Umbilical cord (tissue), 2 donors: ENCODE data around the gene CCDC149. TPM values are rescaled to one million over a fixed set of nuclear protein-coding genes. Genes with fewer than 3 reads are reported as not detected.

ENCODE experiments used
- DNase-seq: peaks from one replicate; pipeline ENCODE4 v3.0.0-alpha.2; 2015; ENCODE audit warnings: low spot score
- total RNA-seq: library from RNA; depleted of rRNA; stranded (reverse); fragments of >200 nt; gene quantifications from one replicate; pipeline ENCODE4 v1.2.3, GENCODE V29; 2014; ENCODE audit warnings: low replicate concordance; ENCODE audit not compliant: insufficient read depth

CCDC149 gene
- total RNA-seq: 17.8 TPM

DNA sequence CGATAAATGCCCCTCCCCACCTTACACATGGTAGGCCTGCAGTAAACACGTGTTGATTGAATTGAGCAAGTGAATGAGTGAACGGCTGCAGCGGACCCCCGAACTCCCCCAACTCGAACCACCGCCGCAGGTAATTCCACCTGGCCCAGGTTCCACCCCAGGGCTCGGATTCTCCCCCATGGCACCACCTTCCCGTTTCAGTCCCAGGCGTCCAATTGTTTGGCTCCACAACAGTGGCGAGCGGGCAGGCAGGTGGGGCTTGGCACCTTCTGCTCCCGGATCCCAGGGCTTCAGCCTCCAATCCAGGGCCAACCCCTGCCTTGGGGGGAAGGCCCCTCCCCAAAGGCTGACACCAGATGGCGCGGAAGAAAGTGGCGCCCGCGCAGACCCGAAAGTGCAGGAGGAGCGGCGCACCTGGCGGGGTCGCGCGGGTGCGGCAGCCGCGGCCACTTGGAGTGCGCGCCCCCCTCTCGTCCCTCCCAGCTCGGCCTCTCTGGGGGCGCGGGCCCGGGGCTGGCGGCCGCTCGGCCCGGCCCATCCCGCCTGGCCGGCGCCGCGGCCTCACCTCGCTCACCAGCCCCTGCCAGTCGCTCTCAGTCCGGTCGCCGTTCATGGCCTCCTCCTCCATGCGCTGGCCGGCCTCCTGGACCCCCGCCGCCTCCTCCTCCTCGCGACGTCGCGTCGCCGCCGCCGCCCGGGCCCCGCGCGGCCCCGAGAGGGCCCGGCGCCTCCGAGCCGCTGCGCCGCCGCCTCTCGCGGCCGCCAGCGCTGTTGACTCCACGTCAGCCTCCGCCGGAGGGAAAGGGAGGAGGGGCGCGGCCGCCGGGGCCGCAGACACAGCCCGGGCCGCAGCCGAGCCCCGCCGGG is at the start of gene CCDC149:
CCDC149 (minus strand) TSS at position 791 of the 867 bp plus-strand sequence; CDS start at position 613, 178 bp downstream.
- DNase-seq: peak; percentile 63

DNA sequence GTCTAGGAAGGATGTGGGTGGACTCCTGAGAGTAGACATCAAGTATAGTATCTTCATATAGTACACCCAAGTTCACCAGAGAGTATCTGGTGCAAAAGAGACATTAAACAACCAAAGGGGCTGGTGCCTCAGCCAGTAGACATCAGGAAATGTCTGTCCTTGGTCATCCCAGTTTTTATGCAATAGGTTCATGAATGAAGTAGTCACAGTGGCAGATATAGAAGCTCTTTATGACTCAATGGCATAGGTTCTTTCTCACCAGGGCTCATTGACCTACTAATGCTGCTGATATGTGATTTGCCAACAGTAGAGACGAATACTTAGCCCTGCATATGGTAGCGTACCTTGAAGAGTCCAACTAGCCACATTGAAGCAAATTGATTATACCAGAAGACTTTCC is 45.0 kb upstream of the CCDC149 start:
- no peak for DNase-seq

DNA sequence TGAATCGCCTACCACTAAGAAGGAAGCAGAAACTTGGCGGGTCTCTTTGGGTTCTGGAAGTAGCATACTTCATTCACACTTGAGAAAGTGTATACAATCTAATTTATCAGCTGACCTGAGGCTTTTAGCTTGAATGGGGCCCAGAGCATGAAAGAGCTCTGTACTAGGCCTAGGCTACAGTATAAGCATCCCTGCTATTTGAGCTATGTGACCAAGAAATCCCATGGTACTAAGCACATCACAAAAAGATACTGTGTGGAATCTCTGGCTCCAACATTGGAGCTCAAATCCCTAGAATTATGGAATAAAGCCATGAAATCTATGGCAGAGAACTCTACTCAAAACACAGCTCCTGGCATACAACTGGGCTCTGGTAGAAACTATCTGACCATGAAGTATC is 43.9 kb upstream of the CCDC149 start:
- DNase-seq: peak; percentile 22

DNA sequence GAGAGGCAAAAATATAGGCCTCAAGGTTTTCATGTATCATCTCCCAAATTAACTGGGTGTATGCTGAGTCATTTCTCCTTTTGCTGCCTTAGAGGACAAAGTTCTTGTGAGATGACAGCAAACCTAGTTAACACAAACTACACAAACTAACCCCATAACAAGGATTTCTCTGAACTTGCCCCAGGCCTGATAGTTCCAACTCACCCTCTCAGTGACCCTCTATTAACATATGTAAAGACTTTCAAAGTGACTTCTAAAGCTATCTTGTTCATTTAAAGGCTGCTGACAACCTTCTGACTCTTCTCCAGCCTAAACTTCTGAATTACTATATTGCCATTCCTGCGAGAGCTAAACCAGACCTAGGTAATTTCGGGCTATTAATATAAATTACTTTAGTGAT is 43.2 kb upstream of the CCDC149 start:
- no peak for DNase-seq

DNA sequence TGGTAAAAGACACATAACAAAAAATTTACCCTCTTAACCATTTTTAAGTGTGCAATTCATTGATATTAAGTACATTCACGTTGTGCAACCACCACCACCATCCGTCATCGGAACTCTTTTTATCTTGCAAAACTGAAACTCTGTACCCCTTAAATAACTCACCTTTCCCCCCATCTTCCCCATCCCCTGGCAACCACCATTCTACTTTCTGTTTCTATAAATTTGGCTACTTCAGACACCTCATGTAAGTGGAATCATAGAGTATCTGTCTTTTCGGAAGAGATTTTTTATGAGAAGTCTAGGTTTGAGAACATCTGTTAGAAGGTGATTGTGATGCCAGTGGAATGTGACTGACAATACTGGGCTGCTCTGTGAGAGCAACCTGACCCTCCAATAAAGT is 39.8 kb upstream of the CCDC149 start:
- no peak for DNase-seq

DNA sequence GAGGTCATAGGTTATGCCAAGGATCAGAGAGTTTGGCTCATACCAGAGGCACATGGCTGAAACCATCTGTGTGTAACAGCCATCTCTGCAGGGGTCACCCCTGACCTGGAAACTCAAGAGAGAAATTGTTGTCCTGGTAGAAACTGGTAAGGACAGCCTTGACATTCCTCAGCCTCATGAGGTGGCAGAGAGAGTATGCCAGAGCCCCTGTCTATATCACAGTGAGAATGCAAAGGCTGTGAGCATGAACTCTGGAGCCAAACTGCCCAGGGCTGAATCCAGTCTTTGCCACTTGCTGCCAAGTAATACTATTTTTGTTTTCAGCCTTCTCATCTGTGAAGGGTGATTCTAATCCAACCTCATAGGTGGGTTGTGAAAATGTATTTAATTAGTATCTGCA is 37.1 kb upstream of the CCDC149 start:
- DNase-seq: no peak

DNA sequence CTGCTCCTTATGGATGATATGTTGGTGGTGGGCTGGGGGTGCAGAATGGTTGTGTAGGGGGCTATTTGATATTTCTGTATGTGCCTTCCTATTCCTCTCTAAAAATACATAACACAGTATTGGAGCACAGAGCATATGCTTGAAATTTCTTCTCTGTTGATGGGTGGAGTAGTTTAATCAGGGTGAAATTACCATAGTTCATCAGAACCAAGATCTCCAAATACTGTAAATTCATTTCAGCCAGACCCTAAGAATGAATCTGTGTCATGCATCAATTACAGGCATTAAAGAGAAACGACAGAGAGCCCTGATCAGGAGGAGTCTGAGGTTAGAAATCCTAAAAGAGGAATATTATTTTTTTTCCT is 25.1 kb upstream of the CCDC149 start:
- DNase-seq: no peak

DNA sequence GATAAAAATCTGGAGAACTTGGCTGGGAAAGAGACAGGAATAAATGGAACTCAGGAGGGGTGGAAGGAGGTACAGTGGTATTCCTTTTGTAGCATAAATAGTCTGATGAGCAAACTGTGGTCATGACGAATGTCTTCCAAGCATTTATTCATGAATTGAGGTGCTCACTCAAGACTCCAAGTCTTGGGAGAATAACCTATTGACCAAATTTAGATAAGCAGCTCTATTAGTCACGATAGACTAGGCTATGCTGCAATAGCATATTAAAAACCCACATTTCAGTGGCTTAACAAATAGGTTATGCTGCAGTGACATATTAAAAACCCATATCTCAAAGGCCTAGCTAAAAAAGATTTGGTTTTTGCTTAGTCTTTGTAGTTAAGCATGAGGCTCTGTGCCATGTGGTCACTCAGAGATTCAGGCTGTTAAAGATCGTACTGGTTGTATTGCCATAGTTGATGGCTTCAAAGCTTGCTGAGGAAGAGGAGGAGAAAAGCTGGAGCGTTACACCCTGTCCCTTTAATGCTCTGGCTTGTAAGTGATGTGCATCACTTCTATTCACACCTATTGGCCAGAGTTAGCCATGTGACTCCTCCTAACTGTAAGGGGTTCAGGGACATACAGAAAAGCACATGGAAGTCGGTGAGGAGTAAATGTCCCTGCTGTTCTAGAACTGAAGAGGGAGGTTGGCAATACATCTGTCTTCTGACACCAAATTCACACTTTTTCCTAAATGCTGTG is 24.5 kb upstream of the CCDC149 start:
- no peak for DNase-seq

DNA sequence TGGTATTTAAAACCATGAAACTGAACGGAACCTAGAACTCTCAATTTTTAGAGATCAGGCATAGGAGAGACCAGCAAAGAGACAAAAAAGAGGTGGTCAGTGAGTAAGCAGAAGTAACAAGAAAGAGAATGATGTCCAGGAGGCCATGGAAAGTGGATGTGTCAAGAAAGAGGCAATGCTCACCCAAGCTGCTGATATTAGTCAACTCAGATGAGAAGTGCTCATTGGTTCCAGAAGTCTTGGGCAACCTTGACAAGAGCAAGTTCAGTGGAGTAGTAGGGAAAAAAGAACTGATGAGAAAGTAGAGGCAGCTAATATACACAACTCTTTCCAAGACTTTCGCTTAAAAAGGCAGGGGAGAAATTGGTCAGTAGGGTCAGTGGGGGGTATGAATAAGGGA is 23.0 kb upstream of the CCDC149 start:
- no peak for DNase-seq

DNA sequence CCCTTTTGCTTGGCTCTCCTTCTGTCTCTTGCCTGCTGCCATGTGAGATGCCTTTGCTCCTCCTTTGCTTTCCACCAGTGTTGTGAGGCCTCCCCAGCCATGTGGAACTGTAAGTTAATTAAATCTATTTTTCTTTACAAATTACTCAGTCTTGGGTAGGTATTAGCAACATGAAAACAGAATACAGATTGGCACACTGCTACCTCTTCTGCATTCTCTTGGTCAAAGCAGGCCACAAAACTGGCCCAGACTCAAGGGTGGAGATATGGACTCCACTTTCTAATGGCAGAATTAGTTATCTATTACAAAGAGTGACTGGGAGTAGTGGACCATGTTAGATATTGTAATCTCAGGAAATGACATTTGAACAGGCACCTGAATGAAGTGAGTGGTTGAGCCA is 21.5 kb upstream of the CCDC149 start:
- DNase-seq: no peak

DNA sequence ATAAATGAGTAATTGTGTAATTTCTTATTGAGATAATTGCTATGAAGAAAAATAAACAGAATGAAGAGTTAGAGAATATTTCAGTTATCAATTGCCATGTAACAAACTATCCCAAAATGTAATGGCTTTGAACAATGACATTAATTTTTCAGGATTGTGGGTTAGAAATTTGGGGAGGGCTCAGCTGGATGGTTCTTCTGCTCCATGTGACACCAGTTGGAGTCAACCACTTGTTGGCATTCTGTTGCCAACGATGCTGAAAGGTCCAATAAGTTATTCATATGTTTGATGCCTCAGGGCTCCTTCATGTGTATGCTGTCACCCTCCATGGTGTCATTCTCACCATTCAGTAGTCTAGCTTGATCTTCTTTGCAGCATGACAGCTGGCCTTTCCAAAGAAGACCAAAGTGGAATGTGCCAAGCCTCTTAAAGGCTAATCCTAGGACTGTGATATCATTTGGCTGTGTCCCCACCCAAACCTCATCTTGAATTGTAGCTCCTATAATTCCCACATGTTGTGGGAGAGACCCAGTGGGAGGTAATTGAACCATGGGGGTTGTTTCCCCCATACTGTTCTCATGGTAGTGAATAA is 20.9 kb upstream of the CCDC149 start:
- DNase-seq: no peak

DNA sequence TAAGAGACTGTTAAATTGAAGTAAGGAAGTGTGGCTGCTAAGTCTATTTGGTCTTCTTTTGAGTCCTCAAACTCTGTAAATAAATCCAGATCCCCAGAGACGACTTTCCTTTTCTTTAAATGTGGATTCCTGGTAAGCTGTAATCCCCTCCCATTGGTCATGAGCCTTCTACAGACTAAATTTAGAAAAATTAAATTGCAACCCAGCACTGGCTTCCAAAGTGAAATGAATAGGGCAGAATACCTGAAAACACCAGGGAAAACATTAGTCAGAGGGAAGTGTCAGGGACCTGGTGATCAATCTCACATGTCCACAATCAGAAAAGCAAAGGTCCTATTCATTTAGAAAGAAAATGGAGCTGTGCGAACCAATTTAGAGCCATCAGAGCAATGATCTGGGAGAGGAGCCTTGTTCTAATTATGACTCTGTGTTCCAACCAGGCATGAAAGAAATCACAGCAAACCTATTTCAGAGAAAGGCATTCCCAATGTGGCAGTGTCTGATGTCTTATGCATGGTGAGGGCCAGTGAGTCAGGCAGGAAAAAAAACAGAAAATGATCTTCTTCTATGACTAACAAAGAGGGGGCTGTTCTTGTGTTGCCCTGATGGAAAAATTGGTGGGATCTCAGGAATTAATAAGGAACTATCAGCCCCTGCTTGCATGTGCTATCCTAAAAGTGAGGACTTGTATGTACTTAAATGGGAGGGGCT is 19.8 kb upstream of the CCDC149 start:
- no peak for DNase-seq

DNA sequence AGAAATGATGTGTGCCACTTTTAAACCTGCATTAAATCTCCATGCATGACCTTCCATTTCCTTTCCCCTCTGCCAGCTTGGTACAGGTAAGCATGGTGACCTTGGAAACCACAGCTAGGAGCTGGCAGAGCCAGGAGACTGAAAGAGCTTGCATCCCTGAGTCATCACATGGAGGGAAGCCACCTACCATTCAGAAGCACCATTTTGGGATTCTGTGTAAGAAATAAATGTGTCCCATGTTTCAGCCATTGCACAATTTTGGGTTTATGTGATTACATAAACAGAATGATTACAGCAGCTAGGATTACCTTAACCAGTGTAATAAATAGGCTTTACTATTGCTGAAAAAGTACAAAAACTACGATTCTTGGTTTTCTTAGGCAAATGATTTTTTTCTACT is 17.3 kb upstream of the CCDC149 start:
- no peak for DNase-seq

DNA sequence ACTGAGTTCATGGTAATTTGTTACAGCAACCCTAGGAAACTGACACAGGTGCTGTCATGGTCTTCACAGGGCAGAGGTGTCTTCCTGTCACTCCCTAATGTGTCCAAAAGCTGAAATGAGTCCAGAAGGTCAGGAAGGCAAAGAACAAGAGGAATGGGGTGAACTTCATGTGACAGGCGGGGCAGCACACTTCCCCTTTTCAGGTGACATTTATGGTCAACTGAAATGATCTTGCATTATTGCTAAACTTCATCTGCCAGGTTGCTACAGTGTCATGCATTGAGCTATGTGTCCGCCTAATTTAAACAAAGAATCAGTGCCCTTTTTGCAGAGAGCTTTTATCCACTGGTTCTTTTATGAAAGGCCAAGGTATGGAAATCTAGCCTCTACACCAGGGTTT is 15.9 kb upstream of the CCDC149 start:
- no peak for DNase-seq

DNA sequence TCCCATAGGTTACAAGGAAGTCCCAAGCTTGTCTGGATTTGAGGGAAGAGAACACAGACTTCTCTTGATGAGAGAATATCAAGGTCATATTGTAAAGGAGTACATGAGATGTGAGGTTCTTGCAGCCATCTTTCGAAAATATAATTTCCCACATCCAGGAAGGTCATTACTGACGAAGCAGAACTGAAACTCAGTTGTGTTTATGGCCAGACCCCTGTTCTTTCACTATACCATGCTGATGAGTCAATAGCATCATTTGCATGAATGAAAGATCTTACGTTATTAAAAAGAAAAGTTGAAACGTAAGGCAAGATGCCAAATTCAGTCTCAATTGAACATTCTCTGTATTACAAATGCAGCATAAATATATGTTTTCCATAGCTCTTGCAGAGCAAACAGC is 14.2 kb upstream of the CCDC149 start:
- no peak for DNase-seq

DNA sequence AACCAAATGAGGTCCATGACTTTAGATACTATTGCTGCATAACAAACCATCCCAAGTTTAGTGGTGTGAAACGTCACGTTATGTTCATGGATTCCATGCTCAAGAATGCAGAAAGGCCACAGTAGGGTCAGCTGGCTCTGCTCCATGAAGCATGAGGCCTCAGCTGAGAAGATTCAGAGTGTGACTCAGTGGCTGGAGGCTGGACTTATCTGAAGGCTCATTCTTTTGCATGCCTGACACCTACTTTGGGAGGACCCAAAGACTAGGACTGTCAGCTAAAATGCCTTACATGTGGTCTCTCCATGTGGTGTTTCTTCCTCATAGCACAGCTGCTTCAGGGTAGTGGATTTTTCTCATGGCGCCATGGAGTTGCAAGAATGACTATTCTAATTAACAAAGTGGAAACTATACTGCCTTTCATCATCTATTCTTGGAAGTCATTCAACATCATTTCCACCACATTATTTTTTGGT is 11.5 kb upstream of the CCDC149 start:
- no peak for DNase-seq

DNA sequence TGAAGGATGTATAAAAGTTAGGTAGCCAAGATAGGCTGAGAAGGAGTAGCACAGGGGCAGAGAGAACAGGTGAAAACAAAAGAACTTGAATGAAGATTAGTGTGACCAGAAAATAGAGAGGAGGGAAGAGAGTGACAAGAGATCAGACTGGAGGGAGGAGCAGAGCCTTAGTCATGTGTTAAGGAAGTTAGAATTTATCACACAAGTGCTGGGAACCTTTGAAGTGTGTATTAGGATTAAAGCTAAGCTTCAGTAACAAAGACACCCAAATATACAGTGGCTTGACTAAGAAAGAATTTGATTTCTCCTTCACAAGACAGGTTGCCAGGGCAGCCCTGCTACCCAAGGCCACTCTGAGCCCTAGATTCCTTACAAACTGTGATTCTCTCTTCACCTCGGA is 10.7 kb upstream of the CCDC149 start:
- DNase-seq: no peak

DNA sequence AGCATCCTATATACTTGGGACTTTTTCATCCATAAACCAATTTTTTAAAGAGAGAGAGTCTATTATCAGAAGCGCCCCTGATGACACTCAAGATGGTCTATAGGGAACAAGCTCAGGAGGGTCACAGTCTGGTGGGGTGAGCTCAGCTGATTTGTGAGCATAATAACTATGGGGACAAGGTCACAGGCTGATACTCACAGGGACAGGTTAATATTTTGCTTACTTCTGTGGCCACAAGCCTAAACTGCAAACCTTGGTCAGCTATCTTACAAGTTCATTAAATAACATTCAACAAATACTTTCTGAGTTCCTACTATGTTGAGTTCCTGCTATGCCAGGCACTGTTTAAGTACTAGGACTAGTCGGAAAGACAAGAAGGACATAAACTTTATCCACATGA is 10.2 kb upstream of the CCDC149 start:
- DNase-seq: no peak

DNA sequence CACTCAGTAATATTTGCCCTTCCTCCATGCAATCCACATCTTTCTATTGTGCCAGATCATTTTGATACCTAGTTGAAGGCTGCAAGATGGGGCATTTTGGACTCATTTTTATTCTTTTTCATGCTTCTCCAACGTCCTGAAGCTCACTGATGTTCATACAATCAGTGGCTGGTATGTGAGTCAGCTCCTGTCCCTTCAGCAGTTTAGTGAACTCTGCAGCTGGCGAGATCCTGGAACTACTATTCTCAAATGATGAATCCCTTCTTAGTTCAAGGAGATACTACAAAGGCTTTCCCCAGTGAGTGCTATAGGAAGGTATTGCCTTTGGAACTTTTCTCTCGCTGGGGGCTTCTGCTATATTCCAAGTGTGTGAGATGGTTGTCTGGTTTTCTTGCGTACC is 9.6 kb upstream of the CCDC149 start:
- no peak for DNase-seq

DNA sequence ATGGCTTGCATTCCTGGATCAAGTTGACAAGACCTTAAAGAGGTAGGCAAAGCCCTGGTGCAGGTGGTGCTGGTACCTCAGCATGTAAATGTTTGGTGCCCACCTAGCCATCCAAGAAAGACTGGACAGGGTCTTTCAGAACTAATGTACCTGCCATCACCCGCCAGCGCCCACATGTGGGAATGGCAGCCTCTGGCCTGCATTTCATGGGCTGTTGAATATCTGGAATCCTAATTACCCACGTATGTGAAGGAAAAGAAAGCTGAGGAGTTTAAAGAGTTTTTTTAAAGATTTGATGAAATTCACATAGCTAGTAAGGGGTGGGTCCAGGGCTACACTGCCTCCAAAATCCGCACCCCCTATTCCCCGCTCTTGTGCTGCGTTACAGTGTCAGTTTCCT is 8.6 kb upstream of the CCDC149 start:
- DNase-seq: no peak

DNA sequence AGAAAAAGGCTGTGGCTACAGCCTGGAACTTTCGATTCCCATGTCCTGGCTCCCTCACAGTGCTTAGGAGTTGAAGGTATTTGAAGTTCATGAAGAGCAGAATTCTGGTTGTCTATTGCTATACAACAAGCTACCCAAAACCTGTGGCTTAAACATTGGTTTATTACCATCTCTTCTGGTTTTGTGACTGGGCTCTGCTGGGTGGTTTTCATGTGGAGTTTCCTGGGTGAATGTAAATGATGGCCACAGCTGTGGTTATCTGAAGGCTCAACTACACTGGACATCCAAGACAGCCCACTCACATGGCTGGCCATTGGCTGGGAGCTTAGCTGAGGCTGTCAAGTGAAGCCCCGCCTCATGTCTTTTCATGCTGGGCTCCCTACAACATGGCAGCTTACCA is 7.2 kb upstream of the CCDC149 start:
- no peak for DNase-seq
